H1 (cell line): ENCODE measurements around the gene FNDC11. TPM values are rescaled to one million over a fixed set of nuclear protein-coding genes. Genes with fewer than 3 reads are reported as not detected.
A peak's percentile ranks its signal among the peaks of the same experiment; 100 is the strongest.

Experiments
- CTCF ChIA-PET: fragments of 300-600 bp; sonication (Branson Sonifier 250); formaldehyde crosslinking; loops from one replicate; lab custom pipeline; 2021; ENCODE audit not compliant: partially characterized antibody; lab: Charles Lee
- POLR2A ChIA-PET: fragments of 300-600 bp; sonication (Branson Sonifier 250); formaldehyde crosslinking; loops from one replicate; lab custom pipeline; 2021; ENCODE audit warnings: inconsistent platforms; ENCODE audit not compliant: partially characterized antibody; lab: Charles Lee
- DNase-seq, 2 experiments: peaks; one replicate each; pipeline versions ENCODE4 v3.0.0 to v3.0.0-alpha.2; 2010 to 2022; ENCODE audit warnings: low spot score in 2 of 2, low read depth in 1 of 2, mixed read lengths in 1 of 2
- FAIRE-seq: peaks from 2 replicates; lab custom pipeline; 2011; peaks lifted over from hg19 to GRCh38; lab: Jason Lieb, UNC
- H2AFZ ChIP-seq: 2 replicates; pipeline ENCODE4 v1.8.1; 2012; ENCODE audit warnings: low read length, inconsistent platforms
- H2AK5ac ChIP-seq: 2 replicates; pipeline ENCODE4 v1.6.1; 2013; ENCODE audit warnings: low read depth, low read length
- H2BK120ac ChIP-seq: replicated peaks from 2 replicates; pipeline ENCODE3; 2013; ENCODE audit warnings: low read depth, low read length, inconsistent platforms
- H2BK12ac ChIP-seq: 2 replicates; pipeline ENCODE4 v1.6.1; 2013; ENCODE audit warnings: low read depth, low read length
- H2BK15ac ChIP-seq: 2 replicates; pipeline ENCODE4 v1.6.1; 2013; ENCODE audit warnings: low read length
- H2BK20ac ChIP-seq: 2 replicates; pipeline ENCODE4 v1.6.1; 2013; ENCODE audit warnings: low read length
- H2BK5ac ChIP-seq: 2 replicates; pipeline ENCODE4 v1.6.1; 2013; ENCODE audit warnings: low read depth, low read length
- H3K14ac ChIP-seq: 2 replicates; pipeline ENCODE4 v1.6.1; 2013; ENCODE audit warnings: inconsistent platforms; ENCODE audit not compliant: insufficient read length
- H3K18ac ChIP-seq: 2 replicates; pipeline ENCODE4 v1.6.1; 2013; ENCODE audit warnings: low read length; ENCODE audit errors: extremely low read depth
- H3K23ac ChIP-seq: 2 replicates; pipeline ENCODE4 v1.6.1; 2013; ENCODE audit warnings: inconsistent platforms; ENCODE audit not compliant: insufficient read length
- H3K23me2 ChIP-seq: 2 replicates; pipeline ENCODE4 v1.6.1; 2013; ENCODE audit warnings: low read depth, low read length
- H3K27ac ChIP-seq: 2 replicates; pipeline ENCODE4 v1.6.1; 2011; ENCODE audit warnings: low read depth, low read length, inconsistent platforms
- H3K27me3 ChIP-seq, 4 experiments: replicated peaks in 1 of 4; 1 replicate in 1 of 4; 2 replicates in 3 of 4; pipeline versions ENCODE4 v1.6.1 to v1.8.1; 2011 to 2013; ENCODE audit warnings: low read length in 3 of 4, mild to moderate bottlenecking in 3 of 4, inconsistent platforms in 2 of 4, mixed read lengths in 2 of 4, moderate library complexity in 1 of 4; ENCODE audit not compliant: control insufficient read depth in 3 of 4, insufficient read depth in 3 of 4; ENCODE audit errors: extremely low read depth in 1 of 4
- H3K36me3 ChIP-seq, 4 experiments: 2 replicates each; pipeline versions ENCODE4 v1.6.1 to v1.8.1; 2011 to 2013; ENCODE audit warnings: mild to moderate bottlenecking in 4 of 4, low read length in 3 of 4, moderate library complexity in 2 of 4, control low read depth in 1 of 4, inconsistent platforms in 1 of 4; ENCODE audit not compliant: insufficient read depth in 4 of 4, control insufficient read depth in 2 of 4
- H3K4ac ChIP-seq: replicated peaks from 2 replicates; pipeline ENCODE3; 2013; ENCODE audit warnings: low read length, low read depth, mixed read lengths, inconsistent platforms; ENCODE audit not compliant: insufficient read length
- H3K4me1 ChIP-seq, 4 experiments: replicated peaks in 1 of 4; 1 replicate in 1 of 4; 2 replicates in 3 of 4; pipeline versions ENCODE4 v1.6.1 to v1.8.1; 2011 to 2013; ENCODE audit warnings: low read length in 3 of 4, inconsistent platforms in 2 of 4, mixed read lengths in 1 of 4; ENCODE audit not compliant: insufficient read depth in 4 of 4, control insufficient read depth in 3 of 4
- H3K4me2 ChIP-seq, 2 experiments: 2 replicates each; pipeline versions ENCODE4 v1.6.1 to v1.8.1; 2011 to 2013; ENCODE audit warnings: low read depth in 2 of 2, low read length in 2 of 2, control low read depth in 1 of 2, inconsistent platforms in 1 of 2, mild to moderate bottlenecking in 1 of 2; ENCODE audit not compliant: insufficient read depth in 1 of 2
- H3K4me3 ChIP-seq, 4 experiments: fragments of 200-600, 300-600 bp in 1 of 4; sonication (generic), shearing (Covaris generic), sonication (Bioruptor Twin) in 1 of 4; 2 replicates each; pipeline versions ENCODE4 v1.5.1 to v1.8.1; 2011 to 2016; ENCODE audit warnings: low read length in 4 of 4, low read depth in 3 of 4, control low read depth in 2 of 4, inconsistent platforms in 2 of 4, mild to moderate bottlenecking in 2 of 4, mixed read lengths in 1 of 4, moderate library complexity in 1 of 4; ENCODE audit not compliant: insufficient read depth in 2 of 4; ENCODE audit errors: extremely low read depth in 1 of 4
- H3K56ac ChIP-seq: replicated peaks from 2 replicates; pipeline ENCODE3; 2013; ENCODE audit warnings: low read depth, mild to moderate bottlenecking, mixed read lengths, low read length, inconsistent platforms; ENCODE audit not compliant: insufficient read length
- H3K79me1 ChIP-seq: 2 replicates; pipeline ENCODE4 v1.6.1; 2013; ENCODE audit warnings: low read depth, low read length, control low read depth
- H3K79me2 ChIP-seq, 2 experiments: 2 replicates each; pipeline versions ENCODE4 v1.6.1 to v1.8.1; 2012 to 2013; ENCODE audit warnings: low read length in 2 of 2, mild to moderate bottlenecking in 2 of 2, inconsistent platforms in 1 of 2; ENCODE audit not compliant: insufficient read depth in 2 of 2, control insufficient read depth in 1 of 2
- H3K9ac ChIP-seq, 4 experiments: replicated peaks in 1 of 4; 1 replicate in 1 of 4; 2 replicates in 3 of 4; pipeline versions ENCODE4 v1.6.1 to v1.8.1; 2011 to 2013; ENCODE audit warnings: low read depth in 3 of 4, low read length in 3 of 4, control low read depth in 2 of 4, mild to moderate bottlenecking in 2 of 4, moderate library complexity in 2 of 4, inconsistent platforms in 1 of 4; ENCODE audit errors: extremely low read depth in 1 of 4
- H3K9me3 ChIP-seq, 2 experiments: 2 replicates each; pipeline versions ENCODE4 v1.6.1 to v1.8.1; 2012 to 2013; ENCODE audit warnings: mild to moderate bottlenecking in 2 of 2, moderate library complexity in 2 of 2, control low read depth in 1 of 2, inconsistent platforms in 1 of 2, low read depth in 1 of 2, low read length in 1 of 2, mixed read lengths in 1 of 2; ENCODE audit not compliant: insufficient read depth in 2 of 2
- H4K20me1 ChIP-seq, 2 experiments: replicated peaks in 1 of 2; 2 replicates each; pipeline versions ENCODE3 to v1.8.1; 2011 to 2013; ENCODE audit warnings: inconsistent platforms in 2 of 2, low read length in 2 of 2, mild to moderate bottlenecking in 1 of 2; ENCODE audit not compliant: insufficient read depth in 2 of 2, control insufficient read depth in 1 of 2
- H4K5ac ChIP-seq: 2 replicates; pipeline ENCODE4 v1.6.1; 2013; ENCODE audit warnings: low read length, low read depth, mixed read lengths, inconsistent platforms; ENCODE audit not compliant: insufficient read length
- H4K8ac ChIP-seq: 2 replicates; pipeline ENCODE4 v1.8.0; 2013; ENCODE audit warnings: mild to moderate bottlenecking, moderate library complexity, low read length, inconsistent platforms; ENCODE audit not compliant: insufficient read depth; ENCODE audit errors: extremely low read depth
- H4K91ac ChIP-seq: replicated peaks from 2 replicates; pipeline ENCODE3; 2013; ENCODE audit warnings: low read length, mixed read lengths, inconsistent platforms; ENCODE audit not compliant: insufficient read length
- BCL11A ChIP-seq, 2 experiments: IDR thresholded peaks; one replicate each; pipeline ENCODE4 v1.6.1; 2011; ENCODE audit warnings: low read depth in 2 of 2, low read length in 2 of 2, mild to moderate bottlenecking in 2 of 2
- CEBPB ChIP-seq: IDR thresholded peaks from 2 replicates; pipeline ENCODE4 v1.6.1; 2012; ENCODE audit warnings: low read depth, low read length
- CHD1 ChIP-seq: IDR thresholded peaks from 2 replicates; pipeline ENCODE4 v1.6.1; 2012; ENCODE audit warnings: low read depth, low read length, improper control_type of control experiment
- KDM4A ChIP-seq: IDR thresholded peaks from one replicate; pipeline ENCODE4 v1.7.1; 2012; ENCODE audit warnings: low read depth, mild to moderate bottlenecking, moderate library complexity, low read length, inconsistent platforms; ENCODE audit not compliant: severe bottlenecking
- SUZ12 ChIP-seq: fragments of 200-600 bp; sonication (generic); IDR thresholded peaks from 2 replicates; pipeline ENCODE4 v1.6.1; 2012; ENCODE audit warnings: mild to moderate bottlenecking, inconsistent platforms, low read length, moderate library complexity, mixed read lengths
- TAF1 ChIP-seq: IDR thresholded peaks from 2 replicates; pipeline ENCODE4 v1.6.1; 2011; ENCODE audit warnings: mild to moderate bottlenecking, low read depth, low read length
- WGBS, 2 experiments: shearing (Covaris generic) in 1 of 2; methylation state at CpG; one replicate each; pipeline versions ENCODE4 v1.1.6 to v1.1.7; 2013 to 2015; ENCODE audit warnings: low lambda C conversion rate in 2 of 2, mixed read lengths in 2 of 2, inconsistent platforms in 1 of 2, low coverage in 1 of 2, missing lambda C conversion rate in 1 of 2; ENCODE audit not compliant: insufficient replicate concordance in 2 of 2, insufficient coverage in 1 of 2, insufficient read length in 1 of 2; ENCODE audit errors: extremely low coverage in 1 of 2, missing lambda C conversion rate in 1 of 2; 5-methylcytosine and 5-hydroxymethylcytosine counted together
- polyA plus RNA-seq, 7 experiments: library from polyadenylated mRNA; depleted of rRNA in 3 of 7; stranded (reverse) in 5 of 7; unstranded in 2 of 7; fragments of >200 nt in 5 of 7; fragments of 200-250 nt in 2 of 7; gene quantifications; 1 replicate in 5 of 7; 2 replicates in 1 of 7; 4 replicates in 1 of 7; pipeline versions ENCODE4 v1.2.1 to v1.2.3, GENCODE V29; 2011 to 2013; ENCODE audit warnings: missing spikeins in 2 of 7, mixed read lengths in 2 of 7
- total RNA-seq: library from RNA; stranded (reverse); fragmentation: NEBNext Ultra II Directional; extraction: Animal tissue kit (Norgen Biotek cat#: 25700); gene quantifications from 2 replicates; pipeline ENCODE4 v1.2.1, GENCODE V29; 2021

FNDC11 gene
- total and polyA plus RNA-seq, 2 of the 8 experiments (the other 6 are each of a cell fraction or from before 2014, with no cell fraction given) = 2.6 to 8.8 TPM

GRCh38 chr20:63579017-63579694, 25.2 kb downstream of the FNDC11 start:
- POLR2A ChIA-PET = interaction anchor here (1.4 kb wide), 2 partner anchors 102 to 119 kb away, joined by 3 read pairs; no protein-coding TSS in a partner anchor

More at GRCh38 chr20:63579017-63579694, 25.2 kb downstream of the FNDC11 start:
- no peaks in the 10 kb centered on the region; the same call in 1 of the 2 replicates for H3K23me2 ChIP-seq
- H4K8ac ChIP-seq = no peak overlapping the region
- WGBS, 2 experiments = 90% methylated on average over 19 of the region's 19 CpGs; no CpG with 5 or more reads in 1 of the 2 experiments
- no peak overlapping the region for H4K91ac ChIP-seq
- no peak overlapping the region for H3K9ac ChIP-seq
- peaks cover 0 to 6% (median 3%) of the 10 kb centered on the region in 4 experiments; a peak in 6 of 7 replicates for H3K4me1 ChIP-seq
- no peak overlapping the region for H3K14ac ChIP-seq
- H2AFZ ChIP-seq = no peak overlapping the region
- H3K4me3 ChIP-seq = no peak overlapping the region
- no peaks in the 10 kb centered on the region for H3K9me3 ChIP-seq
- H3K56ac ChIP-seq = no peak overlapping the region
- H4K20me1 ChIP-seq = no peaks in the 10 kb centered on the region
- no peaks in the 10 kb centered on the region for H3K27me3 ChIP-seq
- H3K27ac ChIP-seq = no peak overlapping the region
- no peak overlapping the region for H2BK12ac ChIP-seq
- H3K23ac ChIP-seq = no peak overlapping the region
- H3K18ac ChIP-seq = no peak overlapping the region
- no peak for FAIRE-seq
- TF ChIP-seq KDM4A (no peak), CEBPB (0 out of 2 replicates have a peak, but pooled peaks have one; percentile 26), SUZ12 (no peak), TAF1 (no peak), BCL11A (IDR thresholded peaks at IDR 0.05; ENCODE audit: low read depth in 2 of 2, low read length in 2 of 2) (no peak), CHD1 (no peak)
- no peak overlapping the region for H4K5ac ChIP-seq
- no peaks in the 10 kb centered on the region for H3K79me1 ChIP-seq
- no peak overlapping the region for H2BK5ac ChIP-seq
- H2BK120ac ChIP-seq = no peak overlapping the region
- no peak overlapping the region for H2BK20ac ChIP-seq
- H2AK5ac ChIP-seq = no peak overlapping the region
- no peak for DNase-seq
- CTCF ChIA-PET = interaction anchor here (0.9 to 2.0 kb wide), 5 partner anchors 29 to 127 kb away, joined by 3 to 10 read pairs (median 3); partner anchors contain the start of gene PTK6
- H3K4ac ChIP-seq = no peak overlapping the region
- no peaks in the 10 kb centered on the region for H3K36me3 ChIP-seq
- H2BK15ac ChIP-seq = no peak overlapping the region
- no peak overlapping the region for H3K4me2 ChIP-seq
- H3K79me2 ChIP-seq = no peaks in the 10 kb centered on the region
